Adrenal gland (tissue), 5 donors: Measurements from ENCODE around the gene CLEC3B.

Experiments
- POLR2A ChIP-seq, 2 donors: fragments of 450-650 bp; IDR thresholded peaks; one replicate each; pipeline ENCODE4 v1.6.1; 2017; ENCODE audit warnings: antibody characterized with exemption in 2 of 2, mild to moderate bottlenecking in 2 of 2, moderate library complexity in 1 of 2
- TF ChIP-seq, protein P1 (sequence below), 6 experiments: fragments of 450-650 bp in 4 of 6; fragments of 200-600 bp in 2 of 6; sonication (generic) in 1 of 6; IDR thresholded peaks; 1 replicate in 5 of 6; 2 replicates in 1 of 6; pipeline versions ENCODE4 v1.5.1 to v1.8.0; 2016 to 2021; ENCODE audit warnings: antibody characterized with exemption in 6 of 6, mild to moderate bottlenecking in 2 of 6, moderate library complexity in 1 of 6
- donor health status: DM: no; HTN: no; CAD: no.

DNA sequence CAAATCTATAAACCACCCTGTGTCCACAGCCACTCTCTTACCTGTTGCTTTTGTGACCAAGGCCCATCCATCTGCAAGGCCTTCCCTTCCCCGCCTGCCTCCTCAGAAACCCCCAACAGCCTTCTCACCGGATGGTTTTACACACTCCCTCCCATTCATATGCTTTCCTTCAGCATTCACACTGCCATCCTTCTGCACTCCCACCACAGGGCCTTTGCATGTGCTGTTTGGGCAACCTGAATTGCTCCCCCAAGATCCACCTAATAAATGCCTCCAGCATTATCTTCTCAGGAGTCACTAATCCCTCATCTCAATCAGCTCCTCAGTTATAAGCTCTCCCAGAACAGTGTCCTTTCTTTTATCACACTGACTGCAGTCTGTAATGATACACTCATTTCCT lies 6.0 kb downstream of the CLEC3B start:
- no peak for TF ChIP-seq POLR2A (IDR thresholded peaks at IDR 0.05)
- TF ChIP-seq, protein P1, sequence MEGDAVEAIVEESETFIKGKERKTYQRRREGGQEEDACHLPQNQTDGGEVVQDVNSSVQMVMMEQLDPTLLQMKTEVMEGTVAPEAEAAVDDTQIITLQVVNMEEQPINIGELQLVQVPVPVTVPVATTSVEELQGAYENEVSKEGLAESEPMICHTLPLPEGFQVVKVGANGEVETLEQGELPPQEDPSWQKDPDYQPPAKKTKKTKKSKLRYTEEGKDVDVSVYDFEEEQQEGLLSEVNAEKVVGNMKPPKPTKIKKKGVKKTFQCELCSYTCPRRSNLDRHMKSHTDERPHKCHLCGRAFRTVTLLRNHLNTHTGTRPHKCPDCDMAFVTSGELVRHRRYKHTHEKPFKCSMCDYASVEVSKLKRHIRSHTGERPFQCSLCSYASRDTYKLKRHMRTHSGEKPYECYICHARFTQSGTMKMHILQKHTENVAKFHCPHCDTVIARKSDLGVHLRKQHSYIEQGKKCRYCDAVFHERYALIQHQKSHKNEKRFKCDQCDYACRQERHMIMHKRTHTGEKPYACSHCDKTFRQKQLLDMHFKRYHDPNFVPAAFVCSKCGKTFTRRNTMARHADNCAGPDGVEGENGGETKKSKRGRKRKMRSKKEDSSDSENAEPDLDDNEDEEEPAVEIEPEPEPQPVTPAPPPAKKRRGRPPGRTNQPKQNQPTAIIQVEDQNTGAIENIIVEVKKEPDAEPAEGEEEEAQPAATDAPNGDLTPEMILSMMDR (IDR thresholded peaks at IDR 0.05), result no peak
